Natural killer cell (primary cell): ENCODE data around the gene MOV10L1. TPM values are rescaled to one million over a fixed set of nuclear protein-coding genes. Genes with fewer than 3 reads are reported as not detected.

ENCODE experiments used
- ATAC-seq, 3 donors: fragments of 150-1000 bp in 2 of 3; fragments of 200-7000 bp in 1 of 3; cut with Tn5 transposase; 1 replicate in 1 of 3; 2 replicates in 2 of 3; pipeline ENCODE4 v1.10.0; 2021; ENCODE audit warnings: mild to moderate bottlenecking in 2 of 3, moderate library complexity in 2 of 3
- DNase-seq, 2 donors: peaks; one replicate each; pipeline versions ENCODE4 v3.0.0 to v3.0.0-alpha.2; 2013 to 2021; ENCODE audit warnings: mixed read lengths in 1 of 2
- H3K27ac ChIP-seq: one replicate; pipeline ENCODE4 v1.5.1; 2013; ENCODE audit warnings: mild to moderate bottlenecking, low read length
- H3K27me3 ChIP-seq: one replicate; pipeline ENCODE4 v1.6.1; 2013; ENCODE audit warnings: low read length; ENCODE audit not compliant: control insufficient read depth, insufficient read depth
- H3K36me3 ChIP-seq: one replicate; pipeline ENCODE4 v1.6.1; 2013; ENCODE audit warnings: low read length; ENCODE audit not compliant: control insufficient read depth, insufficient read depth
- H3K4me1 ChIP-seq: one replicate; pipeline ENCODE4 v1.6.1; 2013; ENCODE audit warnings: low read length; ENCODE audit not compliant: control insufficient read depth, insufficient read depth
- H3K4me3 ChIP-seq: one replicate; pipeline ENCODE4 v1.5.1; 2013; ENCODE audit warnings: low read length
- H3K9me3 ChIP-seq: one replicate; pipeline ENCODE4 v1.6.1; 2013; ENCODE audit warnings: low read length; ENCODE audit not compliant: control insufficient read depth, insufficient read depth
- H3K27ac Mint-ChIP-seq, 2 donors: one replicate each; pipeline ENCODE4 v1.8.0; 2022; ENCODE audit warnings: mild to moderate bottlenecking in 2 of 2, mixed read lengths in 2 of 2, moderate library complexity in 1 of 2
- H3K27me3 Mint-ChIP-seq, 2 donors: one replicate each; pipeline ENCODE4 v1.8.0; 2022; ENCODE audit warnings: low read depth in 2 of 2, mixed read lengths in 2 of 2
- H3K36me3 Mint-ChIP-seq: one replicate; pipeline ENCODE4 v1.8.0; 2022; ENCODE audit warnings: mixed read lengths
- H3K4me1 Mint-ChIP-seq, 2 donors: one replicate each; pipeline ENCODE4 v1.8.0; 2022; ENCODE audit warnings: mixed read lengths in 2 of 2
- H3K4me3 Mint-ChIP-seq: one replicate; pipeline ENCODE4 v1.8.0; 2022; ENCODE audit warnings: mild to moderate bottlenecking, moderate library complexity, mixed read lengths
- H3K9me3 Mint-ChIP-seq, 2 donors: one replicate each; pipeline ENCODE4 v1.8.0; 2022; ENCODE audit warnings: mixed read lengths in 2 of 2
- WGBS: methylation state at CpG from one replicate; pipeline ENCODE4 v1.1.7; 2013; ENCODE audit warnings: missing lambda C conversion rate; ENCODE audit not compliant: insufficient coverage; 5-methylcytosine and 5-hydroxymethylcytosine counted together
- intact Hi-C: fragments of 100-400 bp; cut with micrococcal nuclease; formaldehyde crosslinking; loops from one replicate; pipeline ENCODE4 v1.14.2; 2022
- total RNA-seq, 4 donors: library from RNA; stranded (reverse); fragments of 120-200 nt in 1 of 4; gene quantifications; one replicate each; pipeline versions ENCODE4 v1.2.3 to v1.2.4, GENCODE V29; 2013 to 2022
- TF ChIP-seq, protein P1 (sequence below): fragments of 200-600 bp; IDR thresholded peaks from one replicate; pipeline ENCODE4 v1.8.0; 2022; ENCODE audit warnings: antibody characterized with exemption

MOV10L1 gene
- total RNA-seq, 3 donors from 2014 or later (not counting 1 experiment from before 2014, with no cell fraction given) = 1.0 to 1.7 TPM; not detected in 1

DNA sequence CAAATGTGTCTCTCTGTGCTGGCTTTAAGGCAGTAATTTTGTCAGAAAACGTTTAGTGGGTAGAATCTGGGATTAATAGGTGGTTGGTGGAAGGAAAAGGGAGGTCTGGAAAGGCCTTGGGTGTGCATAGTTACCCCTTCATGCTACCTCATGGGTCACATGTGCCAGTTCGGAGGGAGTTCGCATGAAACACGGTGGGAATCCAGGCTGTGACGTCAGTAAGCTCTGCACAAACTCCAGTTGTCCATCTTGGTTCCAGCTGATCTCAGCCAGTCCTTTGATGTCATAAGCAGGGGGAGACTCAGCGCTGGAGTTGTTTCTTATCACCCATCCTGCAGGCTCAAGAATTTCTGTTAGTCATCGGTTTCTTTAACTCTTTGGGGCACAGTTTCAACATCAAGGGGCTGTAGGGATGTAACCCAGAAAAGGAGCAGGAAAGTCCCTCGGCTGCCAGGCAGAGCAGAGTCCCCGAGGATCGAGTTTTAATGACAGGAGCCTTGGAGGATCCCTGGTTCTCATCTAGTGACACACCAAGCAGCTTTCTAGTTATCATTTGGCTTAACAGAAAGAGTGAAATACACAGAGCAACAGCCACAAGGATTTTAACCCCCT is 28.9 kb downstream of the MOV10L1 start:
- H3K9me3 ChIP-seq = peaks cover 8% of the 10 kb centered on the region
- H3K4me1 ChIP-seq = no peaks in the 10 kb centered on the region
- TF ChIP-seq, protein P1, sequence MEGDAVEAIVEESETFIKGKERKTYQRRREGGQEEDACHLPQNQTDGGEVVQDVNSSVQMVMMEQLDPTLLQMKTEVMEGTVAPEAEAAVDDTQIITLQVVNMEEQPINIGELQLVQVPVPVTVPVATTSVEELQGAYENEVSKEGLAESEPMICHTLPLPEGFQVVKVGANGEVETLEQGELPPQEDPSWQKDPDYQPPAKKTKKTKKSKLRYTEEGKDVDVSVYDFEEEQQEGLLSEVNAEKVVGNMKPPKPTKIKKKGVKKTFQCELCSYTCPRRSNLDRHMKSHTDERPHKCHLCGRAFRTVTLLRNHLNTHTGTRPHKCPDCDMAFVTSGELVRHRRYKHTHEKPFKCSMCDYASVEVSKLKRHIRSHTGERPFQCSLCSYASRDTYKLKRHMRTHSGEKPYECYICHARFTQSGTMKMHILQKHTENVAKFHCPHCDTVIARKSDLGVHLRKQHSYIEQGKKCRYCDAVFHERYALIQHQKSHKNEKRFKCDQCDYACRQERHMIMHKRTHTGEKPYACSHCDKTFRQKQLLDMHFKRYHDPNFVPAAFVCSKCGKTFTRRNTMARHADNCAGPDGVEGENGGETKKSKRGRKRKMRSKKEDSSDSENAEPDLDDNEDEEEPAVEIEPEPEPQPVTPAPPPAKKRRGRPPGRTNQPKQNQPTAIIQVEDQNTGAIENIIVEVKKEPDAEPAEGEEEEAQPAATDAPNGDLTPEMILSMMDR = no peak
- no peak for ATAC-seq
- no peak overlapping the region for H3K27ac ChIP-seq
- Mint-ChIP-seq H3K36me3 (peaks cover 4% of the 10 kb centered on the region), H3K4me3 (no peak overlapping the region), H3K4me1 (no peaks in the 10 kb centered on the region), H3K27me3 (peaks cover 0 to 2% of the 10 kb centered on the region in 2 donors), H3K9me3 (peaks cover 0 to 3% of the 10 kb centered on the region in 2 donors), H3K27ac (no peak overlapping the region)
- WGBS = 58% methylated on average over 10 of the region's 10 CpGs
- no peak overlapping the region for H3K4me3 ChIP-seq
- intact Hi-C loops = no loop called here
- H3K36me3 ChIP-seq = no peaks in the 10 kb centered on the region
- DNase-seq = no peak
- no peaks in the 10 kb centered on the region for H3K27me3 ChIP-seq

GRCh38 chr22:50119169-50119767 is 29.5 kb downstream of the MOV10L1 start:
- Mint-ChIP-seq H3K9me3 (peaks cover 3 to 7% of the 10 kb centered on the region in 2 donors), H3K27me3 (peaks cover 0 to 2% of the 10 kb centered on the region in 2 donors), H3K4me1 (no peaks in the 10 kb centered on the region), H3K27ac (no peak overlapping the region), H3K36me3 (peaks cover 10% of the 10 kb centered on the region), H3K4me3 (no peak overlapping the region)
- DNase-seq (no peak), ATAC-seq (no peak)
- TF ChIP-seq, protein P1 = no peak
- 88% methylated on average over 14 of the region's 14 CpGs for WGBS
- peaks cover 8% of the 10 kb centered on the region for H3K9me3 ChIP-seq
- no peaks in the 10 kb centered on the region for H3K27me3 ChIP-seq
- intact Hi-C loops = no loop called here
- no peaks in the 10 kb centered on the region for H3K36me3 ChIP-seq
- H3K4me1 ChIP-seq = no peaks in the 10 kb centered on the region
- H3K27ac ChIP-seq = no peak overlapping the region
- H3K4me3 ChIP-seq = no peak overlapping the region

DNA sequence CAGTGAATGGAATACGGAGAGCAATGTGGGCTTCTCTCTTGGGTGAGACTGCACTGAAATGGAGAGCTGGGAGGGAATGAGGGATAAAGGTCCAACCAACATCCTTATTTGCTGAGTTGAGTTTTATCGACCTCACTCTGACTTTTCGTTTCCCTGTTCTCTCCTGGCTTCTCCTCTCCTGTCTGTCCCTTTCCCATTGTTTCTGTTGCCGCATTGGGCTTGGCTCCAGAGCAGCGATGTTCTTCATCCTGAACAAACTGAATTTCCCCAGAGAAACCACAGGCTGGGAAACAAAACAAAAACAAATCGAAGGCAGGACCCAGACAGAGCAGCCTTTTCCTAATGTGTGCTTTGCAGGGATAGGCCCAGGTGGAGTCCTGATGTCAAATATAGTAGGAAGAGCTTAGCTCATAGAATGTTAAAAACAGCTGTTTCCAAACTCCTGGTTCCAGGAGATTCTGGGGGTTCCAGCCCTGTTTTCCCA is 30.0 kb downstream of the MOV10L1 start:
- 78% methylated on average over 6 of the region's 6 CpGs for WGBS
- H3K27ac Mint-ChIP-seq = no peak overlapping the region

More for the DNA sequence above, 30.0 kb downstream of the MOV10L1 start:
- ATAC-seq (no peak), DNase-seq (no peak)
- Histone ChIP-seq H3K36me3 (no peaks in the 10 kb centered on the region), H3K27me3 (no peaks in the 10 kb centered on the region), H3K27ac (no peak overlapping the region), H3K9me3 (peaks cover 8% of the 10 kb centered on the region), H3K4me3 (no peak overlapping the region), H3K4me1 (no peaks in the 10 kb centered on the region)
- Mint-ChIP-seq H3K27me3 (peaks cover 0 to 2% of the 10 kb centered on the region in 2 donors), H3K4me3 (no peak overlapping the region), H3K9me3 (peaks cover 3 to 9% of the 10 kb centered on the region in 2 donors), H3K4me1 (no peaks in the 10 kb centered on the region), H3K36me3 (peaks cover 11% of the 10 kb centered on the region)
- intact Hi-C loops = no loop called here
- TF ChIP-seq, protein P1 = no peak
